Prostate gland (tissue), 2 donors: ENCODE data around the gene DVL1.

Source experiments
- CTCF ChIP-seq, 4 experiments: fragments of 200-600 bp in 2 of 4; fragments of 450-650 bp in 2 of 4; sonication (generic) in 2 of 4; IDR thresholded peaks; 1 replicate in 3 of 4; 2 replicates in 1 of 4; pipeline ENCODE4 v1.5.1; 2016 to 2019; ENCODE audit warnings: antibody characterized with exemption in 4 of 4, mild to moderate bottlenecking in 2 of 4, moderate library complexity in 2 of 4
- POLR2AphosphoS5 ChIP-seq: sonication (generic); formaldehyde crosslinking; IDR thresholded peaks from one replicate; pipeline ENCODE4 v1.6.1; 2017; ENCODE audit warnings: antibody characterized with exemption

- TF ChIP-seq CTCF (IDR thresholded peaks at IDR 0.05) (no peak), POLR2AphosphoS5 (no peak)
These were observed 48.8 kb upstream of the DVL1 start for GRCh38 chr1:1397839-1398523.
